OCI-LY7 (cell line): Measurements from ENCODE around the gene MACROD2. TPM values are rescaled to one million over a fixed set of nuclear protein-coding genes. Genes with fewer than 3 reads are reported as not detected.

Experiments used
- BruUV-seq: library from RNA; stranded (reverse); fragments of 400-500 nt; replicated peaks from 2 replicates; lab custom pipeline; 2021; lab: Mats Ljungman, UMichigan
- CTCF ChIA-PET: fragments of 300-600 bp; sonication (Branson Sonifier 250); formaldehyde crosslinking; loops from one replicate; lab custom pipeline; 2022; ENCODE audit warnings: antibody characterized with exemption; ENCODE audit not compliant: unreplicated experiment; lab: Charles Lee
- POLR2A ChIA-PET: fragments of 300-600 bp; sonication (Branson Sonifier 250); formaldehyde crosslinking; loops from one replicate; lab custom pipeline; 2022; ENCODE audit warnings: antibody characterized with exemption; lab: Charles Lee
- DNase-seq: peaks from one replicate; pipeline ENCODE4 v3.0.0-alpha.2; 2015; ENCODE audit warnings: low spot score
- H2AFZ ChIP-seq: fragments of 200-600 bp; sonication (generic), shearing (Covaris generic); 2 replicates; pipeline ENCODE4 v1.6.1; 2014; ENCODE audit warnings: mild to moderate bottlenecking, antibody characterized with exemption, low read length, moderate library complexity
- H3K27ac ChIP-seq: fragments of 200-600 bp; sonication (generic); 2 replicates; pipeline ENCODE4 v1.5.1; 2014; ENCODE audit warnings: mixed run types, low read depth, mild to moderate bottlenecking, moderate library complexity, low read length, inconsistent platforms; ENCODE audit not compliant: poor library complexity, severe bottlenecking
- H3K36me3 ChIP-seq: fragments of 200-600 bp; sonication (generic); 2 replicates; pipeline ENCODE4 v1.6.1; 2014; ENCODE audit warnings: mild to moderate bottlenecking, antibody characterized with exemption, low read length, moderate library complexity, mixed read lengths; ENCODE audit not compliant: insufficient read depth
- H3K4me1 ChIP-seq: fragments of 200-600 bp; sonication (generic); 2 replicates; pipeline ENCODE4 v1.5.1; 2014; ENCODE audit warnings: mild to moderate bottlenecking, low read length; ENCODE audit not compliant: insufficient read depth, poor library complexity, severe bottlenecking
- H3K4me2 ChIP-seq: fragments of 200-600 bp; sonication (generic); 2 replicates; pipeline ENCODE4 v1.6.1; 2014; ENCODE audit warnings: mild to moderate bottlenecking, low read length
- H3K4me3 ChIP-seq: fragments of 200-600 bp; sonication (generic); 2 replicates; pipeline ENCODE4 v1.5.1; 2014; ENCODE audit warnings: mild to moderate bottlenecking, low read depth, low read length; ENCODE audit not compliant: poor library complexity, severe bottlenecking
- H3K79me2 ChIP-seq: fragments of 200-600 bp; sonication (generic); 2 replicates; pipeline ENCODE4 v1.6.1; 2016; ENCODE audit warnings: low read depth, mild to moderate bottlenecking, low read length, moderate library complexity, mixed read lengths; ENCODE audit not compliant: insufficient read depth
- H3K9me2 ChIP-seq: fragments of 200-600 bp; sonication (generic); 2 replicates; pipeline ENCODE4 v1.6.1; 2016; ENCODE audit warnings: mild to moderate bottlenecking, low read length, mixed read lengths; ENCODE audit not compliant: insufficient read depth
- H3K9me3 ChIP-seq: fragments of 200-600 bp; sonication (generic); 2 replicates; pipeline ENCODE4 v1.6.1; 2014; ENCODE audit warnings: mild to moderate bottlenecking, mixed run types, low read length, mixed read lengths
- H4K20me1 ChIP-seq: fragments of 200-600 bp; sonication (generic); 2 replicates; pipeline ENCODE4 v1.6.1; 2014; ENCODE audit warnings: mild to moderate bottlenecking, antibody characterized with exemption, low read length, moderate library complexity, mixed read lengths; ENCODE audit not compliant: insufficient read depth
- CTCF ChIP-seq: fragments of 200-600 bp; sonication (generic); conservative IDR thresholded peaks from 2 replicates; pipeline ENCODE4 v1.5.1; 2014; ENCODE audit warnings: mild to moderate bottlenecking, antibody characterized with exemption, low read length, moderate library complexity, mixed read lengths
- EZH2phosphoT487 ChIP-seq: fragments of 200-600 bp; sonication (generic); IDR thresholded peaks from 2 replicates; pipeline ENCODE4 v1.6.1; 2018; ENCODE audit warnings: low read depth, borderline replicate concordance, mild to moderate bottlenecking, mixed run types, antibody characterized with exemption, low read length, moderate library complexity, mixed read lengths
- intact Hi-C: fragments of 100-400 bp; cut with micrococcal nuclease; formaldehyde crosslinking; loops from one replicate; pipeline ENCODE4 v1.10.0; 2022; ENCODE audit not compliant: unreplicated experiment
- total RNA-seq, 2 experiments: library from RNA; depleted of rRNA in 1 of 2; stranded (reverse); fragments of >200 nt in 1 of 2; shearing (Covaris generic) in 1 of 2; gene quantifications; 2 replicates each; pipeline ENCODE4 v1.2.3, GENCODE V29; 2014 to 2022

Gene MACROD2
- total RNA-seq, 2 experiments from 2014 or later = 0.09 to 4.5 TPM

- no peak for TF ChIP-seq EZH2phosphoT487
- TF ChIP-seq CTCF = no peak
Measured at GRCh38 chr20:14478126-14478525, 482.8 kb downstream of the MACROD2 start.

GRCh38 chr20:14481863-14482262 is 486.5 kb downstream of the MACROD2 start:
- DNase-seq = no peak
- no peaks in the 10 kb centered on the region for H3K4me1 ChIP-seq
- intact Hi-C loops = no loop called here
- no TSS peak for BruUV-seq
- H3K9me3 ChIP-seq = no peaks in the 10 kb centered on the region
- ChIA-PET POLR2A (no interaction called here), CTCF (no interaction called here)
- no peak overlapping the region for H3K27ac ChIP-seq
- H3K4me3 ChIP-seq = no peak overlapping the region
- TF ChIP-seq EZH2phosphoT487 (no peak), CTCF (no peak)
- H2AFZ ChIP-seq = no peak overlapping the region
- no peak overlapping the region for H3K4me2 ChIP-seq
- H3K36me3 ChIP-seq = no peaks in the 10 kb centered on the region
- H4K20me1 ChIP-seq = no peaks in the 10 kb centered on the region
- H3K9me2 ChIP-seq = no peaks in the 10 kb centered on the region
- no peaks in the 10 kb centered on the region for H3K79me2 ChIP-seq

More at GRCh38 chr20:14478126-14478525, 482.8 kb downstream of the MACROD2 start:
- Histone ChIP-seq H4K20me1 (no peaks in the 10 kb centered on the region), H3K9me3 (no peaks in the 10 kb centered on the region), H3K27ac (no peak overlapping the region), H3K79me2 (no peaks in the 10 kb centered on the region), H3K4me3 (no peak overlapping the region), H3K4me2 (no peak overlapping the region), H3K9me2 (no peaks in the 10 kb centered on the region), H3K36me3 (no peaks in the 10 kb centered on the region), H2AFZ (no peak overlapping the region), H3K4me1 (no peaks in the 10 kb centered on the region)
- CTCF ChIA-PET = no interaction called here
- POLR2A ChIA-PET = interaction anchor here (0.6 kb wide), 1 partner anchor 376 kb away, joined by 3 read pairs; no protein-coding TSS in a partner anchor
- DNase-seq = no peak
- intact Hi-C loops = no loop called here
- BruUV-seq = no TSS peak

- Histone ChIP-seq H3K79me2 (no peaks in the 10 kb centered on the region), H3K4me3 (no peak overlapping the region), H3K36me3 (no peaks in the 10 kb centered on the region), H4K20me1 (no peaks in the 10 kb centered on the region), H3K27ac (no peak overlapping the region), H3K9me3 (no peaks in the 10 kb centered on the region), H3K4me2 (no peak overlapping the region), H2AFZ (no peak overlapping the region), H3K4me1 (no peaks in the 10 kb centered on the region), H3K9me2 (no peaks in the 10 kb centered on the region)
- no TSS peak for BruUV-seq
- TF ChIP-seq EZH2phosphoT487 (no peak), CTCF (no peak)
- intact Hi-C loops = no loop called here
- no peak for DNase-seq
- ChIA-PET POLR2A (no interaction called here), CTCF (no interaction called here)
Measured at GRCh38 chr20:14488212-14488611, 492.9 kb downstream of the MACROD2 start.
